Transverse colon (tissue), 4 donors: ENCODE results near the gene UBAC2.

Experiments
- EP300 ChIP-seq: sonication (generic); formaldehyde crosslinking; IDR thresholded peaks from one replicate; pipeline ENCODE4 v1.6.1; 2017; ENCODE audit warnings: antibody characterized with exemption, low read depth
- POLR2A ChIP-seq: fragments of 450-650 bp; IDR thresholded peaks from one replicate; pipeline ENCODE4 v1.6.1; 2016; ENCODE audit warnings: antibody characterized with exemption, mild to moderate bottlenecking, moderate library complexity
- POLR2AphosphoS5 ChIP-seq, 3 donors: sonication (generic); formaldehyde crosslinking; IDR thresholded peaks; one replicate each; pipeline ENCODE4 v1.6.1; 2016; ENCODE audit warnings: antibody characterized with exemption in 3 of 3
- TF ChIP-seq, protein P1 (sequence below), 5 experiments: fragments of 200-600 bp in 3 of 5; fragments of 450-650 bp in 2 of 5; sonication (generic) in 3 of 5; IDR thresholded peaks; 1 replicate in 2 of 5; 2 replicates in 3 of 5; pipeline ENCODE4 v1.5.1; 2016 to 2017; ENCODE audit warnings: antibody characterized with exemption in 5 of 5, inconsistent platforms in 3 of 5, mild to moderate bottlenecking in 2 of 5, moderate library complexity in 1 of 5

DNA sequence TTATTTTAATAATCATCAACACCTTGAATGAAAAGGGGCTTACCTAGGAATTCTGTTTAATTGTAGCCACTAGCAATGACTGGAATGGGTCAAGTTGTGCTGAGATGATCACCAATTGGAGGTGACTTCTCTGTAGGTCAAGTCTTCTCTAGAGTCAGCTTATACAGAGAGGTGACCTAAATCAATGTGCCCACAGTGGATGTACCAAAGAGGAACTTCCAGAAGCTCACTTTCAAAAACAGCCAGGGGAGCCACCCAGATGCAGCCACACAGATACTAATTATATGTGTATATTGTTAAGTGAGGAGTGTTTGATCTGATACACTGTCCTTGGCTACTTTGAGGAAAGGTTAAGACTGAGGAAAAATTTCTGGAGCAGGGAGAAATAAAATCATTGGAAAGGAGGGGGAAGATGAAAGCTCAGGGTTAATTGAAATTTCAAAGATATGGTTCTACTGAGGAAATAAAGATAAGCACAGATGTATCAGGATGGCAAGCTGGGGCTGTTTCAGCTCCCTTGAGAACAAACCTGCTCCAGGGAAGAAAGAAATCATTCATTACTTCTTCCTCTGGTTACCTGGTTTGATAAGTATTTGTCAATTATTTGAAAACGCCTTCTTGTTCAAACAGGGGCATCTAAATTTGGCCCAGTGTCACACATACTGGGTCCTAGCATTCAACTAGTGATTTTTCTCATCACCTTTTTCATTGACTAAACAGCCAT lies 101.4 kb downstream of the UBAC2 start:
- TF ChIP-seq, protein P1, sequence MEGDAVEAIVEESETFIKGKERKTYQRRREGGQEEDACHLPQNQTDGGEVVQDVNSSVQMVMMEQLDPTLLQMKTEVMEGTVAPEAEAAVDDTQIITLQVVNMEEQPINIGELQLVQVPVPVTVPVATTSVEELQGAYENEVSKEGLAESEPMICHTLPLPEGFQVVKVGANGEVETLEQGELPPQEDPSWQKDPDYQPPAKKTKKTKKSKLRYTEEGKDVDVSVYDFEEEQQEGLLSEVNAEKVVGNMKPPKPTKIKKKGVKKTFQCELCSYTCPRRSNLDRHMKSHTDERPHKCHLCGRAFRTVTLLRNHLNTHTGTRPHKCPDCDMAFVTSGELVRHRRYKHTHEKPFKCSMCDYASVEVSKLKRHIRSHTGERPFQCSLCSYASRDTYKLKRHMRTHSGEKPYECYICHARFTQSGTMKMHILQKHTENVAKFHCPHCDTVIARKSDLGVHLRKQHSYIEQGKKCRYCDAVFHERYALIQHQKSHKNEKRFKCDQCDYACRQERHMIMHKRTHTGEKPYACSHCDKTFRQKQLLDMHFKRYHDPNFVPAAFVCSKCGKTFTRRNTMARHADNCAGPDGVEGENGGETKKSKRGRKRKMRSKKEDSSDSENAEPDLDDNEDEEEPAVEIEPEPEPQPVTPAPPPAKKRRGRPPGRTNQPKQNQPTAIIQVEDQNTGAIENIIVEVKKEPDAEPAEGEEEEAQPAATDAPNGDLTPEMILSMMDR (IDR thresholded peaks at IDR 0.05): no peak
- no peak for TF ChIP-seq POLR2A
- TF ChIP-seq POLR2AphosphoS5 (IDR thresholded peaks at IDR 0.05): no peak
- no peak for TF ChIP-seq EP300
